ENCODE measurements around the gene GPR68.
"Not testable (repeated sequence)": the region's sequence is repeated elsewhere in the genome, so short reads cannot be mapped to it uniquely, and the experiment has no call there.

Gene GPR68

DNA sequence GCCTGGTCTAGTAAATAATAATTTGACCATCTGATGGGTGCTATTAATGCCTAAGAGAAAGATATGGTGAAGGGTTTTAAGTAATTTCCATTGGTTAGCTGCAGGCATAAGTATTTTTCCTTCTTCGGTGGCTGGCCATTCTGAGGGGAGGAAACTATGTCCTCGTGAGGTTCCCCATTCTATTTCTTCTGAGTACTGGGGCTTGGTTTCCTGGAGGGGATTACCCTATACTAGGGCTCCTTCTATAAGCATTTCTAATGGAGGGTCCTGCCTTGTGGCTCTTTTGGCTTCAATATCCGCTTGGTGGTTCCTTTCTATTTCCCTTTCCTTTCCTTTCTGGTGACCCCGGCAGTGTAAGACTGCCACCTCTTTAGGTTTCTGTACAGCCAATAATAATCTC is 18.1 kb downstream of the GPR68 start:
- H3K9me3 Mint-ChIP-seq: peaks cover 14% of the 10 kb centered on the region
- peaks cover 96% of the 10 kb centered on the region for H3K4me1 Mint-ChIP-seq
- H3K36me3 Mint-ChIP-seq: peaks cover 70% of the 10 kb centered on the region
- DNase-seq, H3K4me3 Mint-ChIP-seq, H3K27me3 Mint-ChIP-seq: not testable (repeated sequence)
- CTCF ChIA-PET: interaction anchor here (1.0 to 5.5 kb wide), 5 partner anchors 19 to 61 kb away, joined by 3 to 47 read pairs (median 5); partner anchors contain the start of gene GPR68
- peak overlapping the region; percentile 99 for H3K27ac Mint-ChIP-seq

DNA sequence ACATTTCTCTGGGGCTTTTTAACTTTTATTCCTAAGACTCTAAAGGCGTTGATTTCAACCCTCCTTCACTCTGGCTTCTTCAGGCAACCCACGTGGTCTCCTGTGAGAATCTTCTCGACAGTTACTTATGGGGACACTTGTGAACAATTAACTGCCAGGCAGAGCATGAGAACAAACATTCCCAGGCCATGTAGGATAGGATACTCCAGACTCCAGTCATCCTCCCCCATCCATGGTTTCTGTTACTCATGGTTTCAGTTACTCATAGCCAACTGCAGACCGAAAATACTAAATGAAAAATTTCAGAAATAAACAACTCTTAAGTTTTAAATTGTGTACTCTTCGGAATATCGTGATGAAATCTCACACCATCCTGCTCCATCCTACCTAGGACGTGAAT is 19.5 kb downstream of the GPR68 start:
- Mint-ChIP-seq H3K4me3 (no peak overlapping the region), H3K27me3 (no peaks in the 10 kb centered on the region), H3K9me3 (peaks cover 6% of the 10 kb centered on the region), H3K27ac (no peak overlapping the region), H3K4me1 (peaks cover 95% of the 10 kb centered on the region), H3K36me3 (peaks cover 72% of the 10 kb centered on the region)
- CTCF ChIA-PET: no interaction called here
- no peak for DNase-seq

DNA sequence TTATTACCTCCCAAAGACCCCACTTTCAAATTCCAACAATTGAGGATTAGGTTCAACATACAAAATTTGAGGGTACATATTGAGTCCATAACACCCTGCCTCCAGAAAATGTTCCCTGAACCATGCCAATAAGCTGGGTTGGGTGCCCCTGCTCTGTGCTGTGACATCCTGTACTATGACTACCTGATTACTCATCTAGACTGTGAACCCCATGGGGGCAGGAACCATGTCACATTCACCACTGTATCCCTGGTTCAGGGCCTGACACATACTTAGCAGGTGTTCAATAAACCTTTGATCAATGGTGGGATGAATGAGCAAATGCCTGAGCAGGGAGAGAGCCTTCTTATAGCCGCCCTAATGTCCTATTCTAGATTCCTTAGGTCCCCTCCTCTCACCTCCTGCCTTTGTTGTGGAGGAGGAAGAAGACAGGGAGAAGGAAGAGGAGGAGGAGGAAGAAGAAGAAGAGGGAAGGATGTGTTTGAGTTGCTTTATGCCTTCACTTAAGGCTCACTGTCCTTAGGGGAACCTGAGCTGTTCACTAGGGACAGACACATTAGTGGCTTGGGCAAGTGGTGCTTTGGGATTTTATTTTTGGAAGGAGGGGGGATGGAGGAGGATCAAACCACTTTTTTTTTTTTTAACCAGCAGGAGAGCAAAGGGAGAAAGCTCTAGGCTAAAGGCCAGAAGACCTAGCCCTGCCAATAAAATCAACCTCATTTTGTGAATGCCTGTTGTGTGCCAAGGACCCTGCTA is 21.3 kb downstream of the GPR68 start:
- Mint-ChIP-seq H3K4me3 (no peak overlapping the region), H3K27me3 (no peaks in the 10 kb centered on the region), H3K9me3 (peaks cover 6% of the 10 kb centered on the region), H3K27ac (peak overlapping the region; percentile 71), H3K36me3 (peaks cover 78% of the 10 kb centered on the region), H3K4me1 (peaks cover 84% of the 10 kb centered on the region)
- no peak for DNase-seq
- CTCF ChIA-PET: no interaction called here

DNA sequence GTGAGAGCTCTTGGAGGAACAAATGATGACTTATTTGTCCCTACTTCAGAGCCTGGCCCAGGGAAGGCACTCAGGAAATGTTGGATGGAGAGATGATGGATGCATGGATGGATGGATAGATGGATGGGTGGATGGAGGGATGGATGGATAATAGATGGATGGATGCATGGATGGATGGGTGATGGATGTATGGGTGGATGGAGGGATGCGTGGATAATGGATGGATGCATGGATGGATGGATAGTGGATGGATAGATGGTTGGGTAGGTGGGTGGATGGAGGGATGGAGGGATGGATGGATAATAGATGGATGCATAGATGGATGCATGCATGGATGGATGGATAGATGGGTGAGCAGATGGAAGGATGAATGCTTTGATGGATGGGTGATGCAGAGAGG is 23.2 kb downstream of the GPR68 start:
- peaks cover 70% of the 10 kb centered on the region for H3K4me1 Mint-ChIP-seq
- no peak overlapping the region for H3K4me3 Mint-ChIP-seq
- peaks cover 80% of the 10 kb centered on the region for H3K36me3 Mint-ChIP-seq
- H3K27me3 Mint-ChIP-seq: no peaks in the 10 kb centered on the region
- DNase-seq: no peak
- CTCF ChIA-PET: no interaction called here
- H3K9me3 Mint-ChIP-seq: peaks cover 6% of the 10 kb centered on the region
- H3K27ac Mint-ChIP-seq: peak overlapping the region; percentile 0

DNA sequence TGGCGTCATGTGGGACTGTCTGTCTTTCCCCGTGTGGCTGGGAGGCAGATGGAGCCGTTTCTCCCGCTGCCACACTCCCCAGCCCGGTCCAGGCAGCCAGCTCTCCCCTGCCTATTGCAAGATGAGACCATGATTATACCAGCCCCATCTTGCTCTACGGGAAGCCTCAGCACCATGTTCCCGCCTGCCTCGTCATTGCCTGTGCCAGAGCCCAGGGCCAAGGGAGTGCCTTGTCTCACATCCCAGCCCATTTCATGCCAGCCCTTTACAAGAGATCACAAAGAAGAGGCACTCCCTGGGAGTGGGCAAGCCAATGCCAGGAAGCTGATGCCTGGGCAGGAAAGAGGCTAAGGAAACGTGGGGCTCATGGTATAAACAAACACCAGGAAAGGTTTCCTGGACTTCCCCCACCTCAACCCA is 23.9 kb downstream of the GPR68 start:
- H3K4me3 Mint-ChIP-seq: no peak overlapping the region
- H3K27me3 Mint-ChIP-seq: no peaks in the 10 kb centered on the region
- CTCF ChIA-PET: no interaction called here
- no peak for DNase-seq
- peaks cover 64% of the 10 kb centered on the region for H3K4me1 Mint-ChIP-seq
- no peak overlapping the region for H3K27ac Mint-ChIP-seq
- peaks cover 6% of the 10 kb centered on the region for H3K9me3 Mint-ChIP-seq
- peaks cover 80% of the 10 kb centered on the region for H3K36me3 Mint-ChIP-seq

DNA sequence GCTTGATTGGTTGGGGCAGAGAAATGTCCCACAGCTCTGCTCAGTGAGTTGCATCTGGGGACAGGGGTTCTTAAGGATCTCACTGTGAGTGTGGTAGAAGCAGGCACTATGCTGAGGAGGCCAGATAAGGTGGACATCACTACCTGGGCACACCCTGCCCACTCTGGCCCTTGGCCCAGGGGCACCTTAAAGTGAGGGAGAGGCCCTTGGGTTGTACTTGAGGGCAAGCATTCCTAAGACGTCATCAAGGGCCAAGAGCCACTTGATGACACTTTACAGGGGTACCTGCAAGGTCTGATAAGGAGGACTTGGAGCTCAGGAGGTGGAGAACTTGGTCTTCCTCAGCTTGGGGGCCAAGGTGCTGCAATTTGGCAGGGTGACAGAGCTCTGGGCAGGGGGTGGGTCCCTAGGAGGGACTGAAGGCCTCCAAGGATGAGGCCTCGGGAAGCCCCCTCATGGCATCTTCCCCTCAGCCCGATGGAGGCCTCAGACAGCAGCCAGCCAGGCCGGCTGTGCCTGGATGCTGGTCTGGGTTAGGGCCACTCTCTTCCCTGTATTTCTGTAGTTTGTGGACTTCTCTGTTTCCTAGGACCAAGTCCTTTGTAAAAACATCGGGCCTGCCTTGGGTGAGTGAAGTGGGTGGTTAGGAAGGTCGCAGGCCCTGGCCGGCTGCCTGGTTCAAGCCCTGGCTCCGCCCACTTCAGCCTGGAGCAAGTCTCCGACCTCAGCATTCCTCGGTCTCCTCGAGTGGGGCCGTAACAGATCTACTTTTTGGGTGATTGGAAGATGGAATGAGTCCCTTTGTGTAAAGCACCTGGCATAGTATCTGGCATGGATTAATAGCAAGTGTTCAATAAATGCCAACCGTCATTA is 24.8 kb downstream of the GPR68 start:
- no peak overlapping the region for H3K27ac Mint-ChIP-seq

DNA sequence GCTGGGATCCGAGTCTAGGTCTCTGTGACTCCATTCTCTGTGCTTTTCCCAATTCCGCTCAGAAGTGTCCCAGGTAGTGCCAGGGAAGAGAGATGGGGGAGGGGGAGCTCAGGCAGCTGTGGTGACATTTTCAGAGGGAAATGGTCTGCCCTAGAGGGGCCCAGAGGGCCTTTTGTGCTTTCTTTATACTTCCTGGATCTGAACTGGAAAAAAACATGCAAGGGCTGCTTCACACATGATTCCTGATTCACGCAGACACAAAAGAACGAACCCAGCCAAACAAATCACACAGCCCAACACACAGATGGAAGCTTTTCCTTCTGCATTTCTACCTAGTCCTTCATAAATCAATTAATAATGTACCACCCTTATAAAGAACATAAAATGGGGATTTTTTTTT is 26.5 kb downstream of the GPR68 start:
- no peak for DNase-seq
- CTCF ChIA-PET: no interaction called here
- peaks cover 2% of the 10 kb centered on the region for H3K9me3 Mint-ChIP-seq
- peaks cover 68% of the 10 kb centered on the region for H3K36me3 Mint-ChIP-seq
- no peaks in the 10 kb centered on the region for H3K27me3 Mint-ChIP-seq
- H3K4me1 Mint-ChIP-seq: peaks cover 42% of the 10 kb centered on the region
- peak overlapping the region; percentile 45 for H3K27ac Mint-ChIP-seq
- no peak overlapping the region for H3K4me3 Mint-ChIP-seq

More for the DNA sequence above, 24.8 kb downstream of the GPR68 start:
- DNase-seq: no peak
- Mint-ChIP-seq H3K4me3 (no peak overlapping the region), H3K36me3 (peaks cover 75% of the 10 kb centered on the region), H3K9me3 (peaks cover 6% of the 10 kb centered on the region), H3K27me3 (no peaks in the 10 kb centered on the region), H3K4me1 (peaks cover 55% of the 10 kb centered on the region)
- CTCF ChIA-PET: interaction anchor here (1.6 kb wide), 1 partner anchor 43 kb away, joined by 5 read pairs; no protein-coding TSS in a partner anchor

DNA sequence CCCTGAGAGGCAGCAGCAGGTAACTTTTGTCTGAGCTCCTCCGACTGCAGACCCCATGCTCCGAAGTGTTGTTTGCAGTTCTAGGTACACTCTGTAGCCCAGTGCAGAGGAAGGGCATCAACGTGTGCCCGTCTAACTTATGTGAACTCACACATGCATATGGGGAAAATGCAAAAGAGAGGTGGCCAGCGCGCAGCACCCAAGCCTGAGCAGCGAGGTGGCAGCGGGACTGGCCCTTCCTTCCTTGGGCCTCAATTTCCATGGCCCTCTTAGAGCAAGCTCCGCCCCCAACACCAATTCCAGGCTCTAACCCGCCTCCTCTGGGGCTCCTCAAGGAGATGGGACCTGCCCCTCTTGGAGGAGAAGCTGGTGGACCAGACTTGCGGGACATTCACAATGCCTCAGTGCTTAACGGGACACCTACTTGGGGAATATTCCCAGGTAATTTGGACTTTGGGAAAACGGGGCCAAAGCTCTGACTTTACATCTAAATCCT is 27.7 kb downstream of the GPR68 start:
- Mint-ChIP-seq H3K4me1 (peaks cover 31% of the 10 kb centered on the region), H3K27me3 (no peaks in the 10 kb centered on the region), H3K4me3 (no peak overlapping the region), H3K36me3 (peaks cover 62% of the 10 kb centered on the region), H3K9me3 (no peaks in the 10 kb centered on the region), H3K27ac (no peak overlapping the region)
- CTCF ChIA-PET: interaction anchor here (1.9 kb wide), 1 partner anchor 39 kb away, joined by 5 read pairs; no protein-coding TSS in a partner anchor
- no peak for DNase-seq

DNA sequence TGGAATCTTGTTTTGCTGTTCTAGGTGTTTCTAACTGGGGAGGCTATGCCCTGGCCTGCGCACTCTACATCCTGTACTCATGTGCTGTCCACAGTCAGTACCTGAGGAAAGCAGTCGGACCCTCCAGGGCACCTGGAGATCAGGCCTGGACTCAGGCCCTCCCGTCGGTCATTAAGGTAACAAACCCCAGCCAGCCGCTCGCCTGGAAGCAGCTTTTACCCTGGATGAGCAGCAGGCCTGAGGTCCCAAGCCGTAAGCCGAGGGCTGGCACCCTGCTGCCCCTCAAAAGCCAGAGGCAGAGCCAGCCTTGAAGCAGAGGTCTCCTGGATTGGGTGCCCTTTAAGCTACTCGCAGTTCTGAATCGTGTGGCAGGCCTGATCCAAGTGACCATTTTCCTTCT is 29.1 kb downstream of the GPR68 start:
- DNase-seq: no peak
- no peaks in the 10 kb centered on the region for H3K27me3 Mint-ChIP-seq
- H3K36me3 Mint-ChIP-seq: peaks cover 59% of the 10 kb centered on the region
- CTCF ChIA-PET: interaction anchor here (1.9 kb wide), 2 partner anchors 38 to 71 kb away, joined by 5 read pairs; no protein-coding TSS in a partner anchor
- H3K27ac Mint-ChIP-seq: no peak overlapping the region
- H3K4me3 Mint-ChIP-seq: no peak overlapping the region
- H3K4me1 Mint-ChIP-seq: peaks cover 20% of the 10 kb centered on the region
- no peaks in the 10 kb centered on the region for H3K9me3 Mint-ChIP-seq

DNA sequence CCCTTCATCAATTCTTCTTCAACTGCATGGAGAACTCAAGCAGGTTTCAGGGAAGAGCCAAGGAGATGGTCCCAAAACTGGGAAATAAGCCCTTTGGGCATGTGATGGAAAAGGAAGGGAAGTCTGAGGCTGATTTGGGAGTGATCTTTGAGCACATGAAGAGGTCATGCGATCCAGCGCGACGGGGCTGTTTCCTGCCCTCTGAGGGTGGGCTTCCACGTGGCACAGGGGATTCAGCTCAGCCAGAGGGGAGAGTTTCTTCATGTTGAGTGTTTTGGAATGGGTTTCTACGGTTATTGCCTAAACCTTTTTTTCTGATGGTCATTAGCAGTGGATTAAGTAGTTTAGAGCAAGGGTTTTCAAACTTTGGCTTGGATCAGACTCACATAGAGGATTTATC is 30.2 kb downstream of the GPR68 start:
- CTCF ChIA-PET: interaction anchor here (1.9 kb wide), 1 partner anchor 72 kb away, joined by 5 read pairs; no protein-coding TSS in a partner anchor
- no peak overlapping the region for H3K4me3 Mint-ChIP-seq
- no peaks in the 10 kb centered on the region for H3K27me3 Mint-ChIP-seq
- peaks cover 59% of the 10 kb centered on the region for H3K36me3 Mint-ChIP-seq
- no peak overlapping the region for H3K27ac Mint-ChIP-seq
- no peaks in the 10 kb centered on the region for H3K9me3 Mint-ChIP-seq
- no peak for DNase-seq
- peaks cover 11% of the 10 kb centered on the region for H3K4me1 Mint-ChIP-seq

DNA sequence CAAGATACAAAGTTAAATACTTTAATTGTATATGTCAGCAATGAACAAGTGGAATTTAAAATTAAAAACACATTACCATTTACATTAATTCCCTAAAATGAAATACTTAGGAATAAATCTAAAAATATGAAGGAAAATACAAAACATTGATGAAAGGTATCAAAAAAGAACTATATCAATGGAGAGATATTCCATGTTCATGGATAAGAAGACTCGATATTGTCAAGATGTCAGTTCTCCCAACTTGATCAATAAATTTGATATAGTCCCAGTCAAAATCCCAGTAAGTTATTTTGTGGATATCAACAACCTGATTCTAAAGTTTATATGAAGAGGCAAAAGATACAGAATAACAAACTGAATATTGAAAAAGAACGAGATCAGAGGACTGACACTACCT is 33.5 kb downstream of the GPR68 start:
- no peak for DNase-seq
- Mint-ChIP-seq H3K27me3 (no peaks in the 10 kb centered on the region), H3K9me3 (no peaks in the 10 kb centered on the region), H3K4me1 (peaks cover 18% of the 10 kb centered on the region), H3K27ac (no peak overlapping the region), H3K4me3 (no peak overlapping the region), H3K36me3 (peaks cover 67% of the 10 kb centered on the region)
- CTCF ChIA-PET: no interaction called here

DNA sequence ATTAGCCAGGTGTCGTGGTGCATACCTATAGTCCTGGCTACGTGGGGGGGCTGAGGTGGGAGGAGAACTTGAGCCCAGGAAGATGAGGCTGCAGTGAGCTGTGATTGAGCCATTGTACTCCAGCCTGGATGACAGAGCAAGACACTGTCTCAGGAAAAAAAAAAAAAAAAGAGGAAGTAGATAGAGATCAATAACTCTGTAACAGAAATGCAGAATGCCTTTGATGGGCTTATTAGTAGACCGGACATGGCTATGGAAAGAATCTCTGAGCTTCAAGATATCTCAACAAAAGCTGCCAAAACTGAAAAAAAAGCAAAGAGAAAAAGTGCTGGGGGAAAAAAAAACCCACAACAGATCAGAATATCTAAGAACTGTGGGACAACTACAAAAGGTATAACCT is 37.5 kb downstream of the GPR68 start:
- CTCF ChIA-PET: interaction anchor here (1.5 kb wide), 1 partner anchor 20 kb away, joined by 4 read pairs; no protein-coding TSS in a partner anchor
- no peaks in the 10 kb centered on the region for H3K27me3 Mint-ChIP-seq
- H3K9me3 Mint-ChIP-seq: no peaks in the 10 kb centered on the region
- peaks cover 47% of the 10 kb centered on the region for H3K4me1 Mint-ChIP-seq
- peak overlapping the region; percentile 63 for H3K27ac Mint-ChIP-seq
- H3K4me3 Mint-ChIP-seq: no peak overlapping the region
- H3K36me3 Mint-ChIP-seq: peaks cover 81% of the 10 kb centered on the region
- DNase-seq: no peak

DNA sequence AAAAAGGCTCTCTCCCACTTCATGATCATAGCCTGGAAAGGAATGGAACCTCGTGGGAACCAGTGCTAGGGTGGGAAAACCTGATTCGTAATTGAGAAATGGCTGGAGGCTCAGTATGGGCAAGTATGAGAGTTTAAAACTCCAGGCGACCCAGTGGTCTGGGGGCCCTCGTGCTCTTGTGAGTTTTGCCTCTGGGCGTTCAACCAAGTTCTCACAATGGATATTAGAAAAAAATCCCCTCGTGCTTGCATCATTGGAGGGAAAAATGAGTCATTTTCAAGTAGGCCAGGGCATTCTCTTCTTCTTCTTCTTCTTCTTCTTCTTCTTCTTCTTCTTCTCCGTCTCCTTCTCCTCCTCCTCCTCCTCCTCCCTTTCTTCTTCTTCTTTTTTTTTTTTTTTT is 39.0 kb downstream of the GPR68 start:
- Mint-ChIP-seq H3K27me3 (no peaks in the 10 kb centered on the region), H3K27ac (no peak overlapping the region), H3K4me1 (peaks cover 59% of the 10 kb centered on the region), H3K36me3 (peaks cover 80% of the 10 kb centered on the region), H3K4me3 (no peak overlapping the region), H3K9me3 (peaks cover 6% of the 10 kb centered on the region)
- no peak for DNase-seq
- CTCF ChIA-PET: interaction anchor here (1.5 kb wide), 1 partner anchor 21 kb away, joined by 4 read pairs; no protein-coding TSS in a partner anchor

DNA sequence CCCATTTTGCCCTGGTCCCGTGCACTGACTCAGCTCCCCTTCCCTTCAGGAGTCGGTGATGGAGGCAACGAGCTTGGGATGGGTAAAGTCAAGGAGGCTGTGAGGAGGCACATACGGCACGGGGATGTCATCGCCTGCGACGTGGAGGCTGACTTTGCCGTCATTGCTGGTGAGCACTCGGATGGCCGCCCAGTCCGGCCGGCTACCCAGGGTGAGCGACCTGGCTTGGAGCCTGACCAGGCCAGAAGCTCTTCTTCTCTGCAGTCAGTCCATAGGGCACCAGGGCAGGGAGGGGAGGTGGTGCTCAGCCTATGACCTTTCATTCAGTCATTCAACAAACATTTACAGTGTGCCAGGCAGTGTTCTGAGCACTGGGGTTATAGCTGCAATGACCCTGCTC is 39.8 kb downstream of the GPR68 start:
- peaks cover 60% of the 10 kb centered on the region for H3K4me1 Mint-ChIP-seq
- no peak overlapping the region for H3K4me3 Mint-ChIP-seq
- H3K27ac Mint-ChIP-seq: peak overlapping the region; percentile 50
- peaks cover 80% of the 10 kb centered on the region for H3K36me3 Mint-ChIP-seq
- CTCF ChIA-PET: no interaction called here
- peaks cover 8% of the 10 kb centered on the region for H3K9me3 Mint-ChIP-seq
- H3K27me3 Mint-ChIP-seq: no peaks in the 10 kb centered on the region
- DNase-seq: no peak

All from activated naive CD4-positive, alpha-beta T cell treated with anti-CD3 and anti-CD28 coated beads, Interleukin-2, amount 10 ng/mL, durations not matched to agents 7 days and 5 days (primary cell).